ELR (cell line): ENCODE results near the gene CIRBP.

Experiments used
- DNase-seq: peaks from one replicate; pipeline ENCODE4 v3.0.0-alpha.2; 2015; ENCODE audit warnings: low read depth

CIRBP gene

DNA sequence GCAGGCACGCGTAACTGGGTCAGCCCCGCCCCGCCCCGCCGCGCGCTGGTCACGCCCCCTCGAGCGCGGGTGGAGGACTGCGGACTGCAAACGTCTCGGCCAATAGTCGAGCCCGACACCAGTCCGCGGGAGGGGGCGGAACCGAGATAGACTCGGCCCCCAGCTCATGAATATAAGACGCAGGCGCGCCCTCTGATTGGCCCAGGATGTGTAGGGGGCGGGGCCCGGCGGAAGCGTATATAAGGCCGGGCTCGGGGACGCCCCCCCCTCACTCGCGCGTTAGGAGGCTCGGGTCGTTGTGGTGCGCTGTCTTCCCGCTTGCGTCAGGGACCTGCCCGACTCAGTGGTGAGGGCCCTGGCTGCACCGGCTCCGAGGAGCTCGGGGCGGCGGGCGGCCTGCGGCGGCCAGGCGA is at the start of gene CIRBP:
Gene CIRBP, plus strand, starts transcription at position 268 of the 413 bp plus-strand sequence. CDS start 1,602 bp downstream, outside the sequence.
- peak; percentile 100 for DNase-seq

GRCh38 chr19:1219786-1220476 is 49.2 kb upstream of the CIRBP start:
- no peak for DNase-seq

- DNase-seq: no peak
Observed at GRCh38 chr19:1220477-1220930, 48.6 kb upstream of the CIRBP start.

GRCh38 chr19:1220976-1221903 is 47.9 kb upstream of the CIRBP start:
- peak; percentile 67 for DNase-seq

DNA sequence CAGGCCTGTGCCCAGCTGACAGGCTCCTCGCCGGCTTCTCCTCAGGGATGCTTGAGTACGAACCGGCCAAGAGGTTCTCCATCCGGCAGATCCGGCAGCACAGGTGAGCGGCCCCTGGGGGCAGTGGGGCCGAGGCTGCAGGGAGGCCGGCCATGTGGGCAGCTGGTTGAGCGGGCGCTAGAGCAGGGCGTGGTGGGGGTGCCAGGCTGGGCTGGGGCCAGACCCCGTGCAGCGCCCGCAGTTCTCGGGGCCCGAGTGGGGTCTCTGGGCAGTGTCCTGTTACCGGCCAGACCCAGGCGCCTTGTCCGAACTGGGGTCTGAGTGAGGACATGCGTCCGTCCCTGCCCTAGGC is 47.3 kb upstream of the CIRBP start:
- DNase-seq: no peak

DNA sequence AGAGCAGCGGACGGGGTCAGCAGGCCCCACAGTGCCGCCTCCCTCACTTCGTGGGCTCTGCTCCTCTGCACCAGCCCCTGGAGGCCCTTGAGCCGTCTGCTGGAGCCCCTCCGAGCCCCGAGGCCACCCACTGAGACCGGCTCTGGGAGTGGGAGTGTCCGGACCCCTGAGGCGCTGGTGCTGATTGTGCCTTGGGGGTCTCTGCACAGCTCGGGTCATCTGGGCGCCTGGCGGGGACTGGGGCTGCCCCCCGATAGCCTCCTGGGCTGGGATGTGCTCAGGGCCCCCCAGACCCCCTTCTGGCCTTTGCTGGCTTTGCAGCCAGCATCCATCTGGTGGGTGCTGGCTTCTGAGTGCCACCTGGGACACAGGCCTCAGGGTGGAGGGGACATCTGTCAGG is 46.7 kb upstream of the CIRBP start:
- no peak for DNase-seq

DNA sequence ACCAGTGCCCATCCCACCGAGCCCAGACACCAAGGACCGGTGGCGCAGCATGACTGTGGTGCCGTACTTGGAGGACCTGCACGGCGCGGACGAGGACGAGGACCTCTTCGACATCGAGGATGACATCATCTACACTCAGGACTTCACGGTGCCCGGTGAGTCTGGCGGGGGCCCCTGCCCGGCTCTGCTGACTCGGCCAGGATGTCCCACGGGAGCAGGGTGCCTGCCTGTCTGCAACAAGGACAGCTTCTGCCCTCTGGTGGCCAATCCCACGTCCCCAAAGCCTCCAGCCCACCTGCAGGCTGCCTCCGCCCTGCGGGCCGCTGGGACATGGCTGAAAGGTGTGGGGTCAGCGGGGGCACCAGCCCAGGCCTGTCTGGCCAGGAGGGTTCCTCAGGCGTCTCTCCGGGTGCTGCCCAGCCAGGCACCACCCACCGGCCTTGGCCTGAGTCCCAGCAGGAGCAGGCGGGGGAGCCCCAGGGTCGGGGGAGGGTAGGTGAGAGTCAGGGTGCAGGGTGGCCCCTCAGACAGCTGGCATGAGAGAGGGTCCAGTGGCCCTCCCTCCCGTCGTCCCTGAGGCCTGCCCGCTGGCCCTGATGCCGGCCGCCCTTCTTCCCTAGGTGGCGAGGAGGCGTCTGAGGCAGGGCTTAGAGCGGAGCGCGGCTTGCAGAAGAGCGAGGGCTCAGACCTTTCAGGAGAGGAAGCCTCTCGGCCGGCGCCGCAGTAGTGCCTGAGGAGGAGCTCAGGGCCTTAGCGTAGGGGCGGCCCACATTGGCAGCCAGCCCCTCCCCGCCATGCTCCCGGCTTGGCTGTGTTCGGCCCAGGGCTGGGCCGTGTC is 45.9 kb upstream of the CIRBP start:
- peak; percentile 71 for DNase-seq

DNA sequence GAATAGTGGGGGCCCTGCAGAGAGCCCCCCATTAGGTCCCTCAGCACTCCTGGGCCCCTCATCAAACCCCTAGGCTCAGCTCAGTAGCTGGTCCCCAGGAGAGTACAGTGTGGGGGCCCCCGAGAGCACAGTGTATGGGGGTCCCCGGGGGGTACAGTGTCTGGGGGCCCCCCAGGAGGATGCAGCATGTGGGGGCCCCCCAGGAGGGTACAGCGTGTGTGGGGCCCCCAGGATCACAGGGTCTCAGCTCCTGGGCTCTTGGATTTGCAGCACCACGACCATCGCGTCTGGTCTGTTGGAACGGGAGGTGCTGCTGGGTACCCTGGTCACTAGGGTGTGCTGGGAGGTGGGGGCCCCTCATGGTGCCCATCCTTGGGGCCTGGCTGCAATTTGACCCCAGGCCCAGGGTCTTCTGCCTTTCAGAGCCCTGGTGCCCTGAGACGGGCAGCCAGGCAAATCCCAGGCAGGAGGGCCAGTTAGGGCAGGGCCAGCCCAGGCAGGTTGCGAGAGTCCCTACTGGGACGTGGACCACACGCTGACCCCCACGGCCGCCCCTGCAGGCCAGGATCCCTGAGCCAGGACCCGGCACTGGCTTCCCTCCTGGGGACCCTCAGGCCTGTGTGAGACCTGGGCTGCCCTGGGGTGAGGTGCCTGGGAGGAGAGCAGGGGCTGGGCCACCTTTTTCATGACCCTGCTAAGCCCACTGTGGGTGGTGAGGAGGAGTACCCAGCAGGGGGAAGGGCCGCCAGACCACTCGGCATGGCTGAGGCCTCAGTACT is 44.9 kb upstream of the CIRBP start:
- no peak for DNase-seq

- DNase-seq: no peak
Observed at GRCh38 chr19:1224847-1225246, 44.3 kb upstream of the CIRBP start.

DNA sequence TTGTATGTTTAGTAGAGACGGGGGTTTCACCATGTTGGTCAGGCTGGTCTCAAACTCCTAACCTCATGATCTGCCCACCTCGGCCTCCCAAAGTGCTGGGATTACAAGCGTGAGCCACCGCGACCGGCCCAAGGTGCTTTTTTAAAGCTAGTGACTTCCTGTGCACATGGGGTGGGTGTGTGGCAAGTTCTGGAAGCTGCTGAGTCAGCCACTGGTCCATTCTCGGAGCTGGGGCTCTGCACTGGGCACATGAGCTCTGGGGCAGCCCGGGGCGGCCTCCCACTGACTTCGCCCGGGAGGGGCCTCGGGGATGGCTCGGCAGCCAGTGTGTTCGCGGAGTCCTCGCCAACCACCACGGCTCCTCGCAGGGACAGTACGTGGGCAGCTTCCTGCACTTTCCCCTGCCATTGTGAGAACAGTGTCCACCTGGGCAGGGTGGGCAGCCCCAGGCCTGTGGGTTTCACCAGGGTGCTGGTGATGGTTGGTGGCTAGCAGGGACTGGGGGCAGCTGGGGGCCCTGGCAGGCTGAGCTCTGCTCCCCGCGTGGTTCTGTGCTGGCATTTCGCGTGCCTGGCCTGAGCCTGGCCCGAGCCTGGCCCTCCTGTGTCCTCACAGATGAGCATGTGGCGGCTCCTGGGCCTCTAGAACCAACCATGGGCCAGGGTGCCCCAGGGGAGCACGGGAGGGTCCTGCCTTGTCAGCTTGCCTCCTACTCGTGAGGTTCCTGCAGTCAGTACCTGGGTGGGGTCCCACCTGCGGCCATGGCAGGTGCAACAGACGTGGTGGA is 43.5 kb upstream of the CIRBP start:
- DNase-seq: no peak

GRCh38 chr19:1226227-1226518 is 43.0 kb upstream of the CIRBP start:
- no peak for DNase-seq

- DNase-seq: no peak
Observed at GRCh38 chr19:1226522-1227303, 42.4 kb upstream of the CIRBP start.

GRCh38 chr19:1227304-1228054 is 41.7 kb upstream of the CIRBP start:
- no peak for DNase-seq

- DNase-seq: no peak
Observed at GRCh38 chr19:1228161-1228957, 40.8 kb upstream of the CIRBP start.

DNA sequence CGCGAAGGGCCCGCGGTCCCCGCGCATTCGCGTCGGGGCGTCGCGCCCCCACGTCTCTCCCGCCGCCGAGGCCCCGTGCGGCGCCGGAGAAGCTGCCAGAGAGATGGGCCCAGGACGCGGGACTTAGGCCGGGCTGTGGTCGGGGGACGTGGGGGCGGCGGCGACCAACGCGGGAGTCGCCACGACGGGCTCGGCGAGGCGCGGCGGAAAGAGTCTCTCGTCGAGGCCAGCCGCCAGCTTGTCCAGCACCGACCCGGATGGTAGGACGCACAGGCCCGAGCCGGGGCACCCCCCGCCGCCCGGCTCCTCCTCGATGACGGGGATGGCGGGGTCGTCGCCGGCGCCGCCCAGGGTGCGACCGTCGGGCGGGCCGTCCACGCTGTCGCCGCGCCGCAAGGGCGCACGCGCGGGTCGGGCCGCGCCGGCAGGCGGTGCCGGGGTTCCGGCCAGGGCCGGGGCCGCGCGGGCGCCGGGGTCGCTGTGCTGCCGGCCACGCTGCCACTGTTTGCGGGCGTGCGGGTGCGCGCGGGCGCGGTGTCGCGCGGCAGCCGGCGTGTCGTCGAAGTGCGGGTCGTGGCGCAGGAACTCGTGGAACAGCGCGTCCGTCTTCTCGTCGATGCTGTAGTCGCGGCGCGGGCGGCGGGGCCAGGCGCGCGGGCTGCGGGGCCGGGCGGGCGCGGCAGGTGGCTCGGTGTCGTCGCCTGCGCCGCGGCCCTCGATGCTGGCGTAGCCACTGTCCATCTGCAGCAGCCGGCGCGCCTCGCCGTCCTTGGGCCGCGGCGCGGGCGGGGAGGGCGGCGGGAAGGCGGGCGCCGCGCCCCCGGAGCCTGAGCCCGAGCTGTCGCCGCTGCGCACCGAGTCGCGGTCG is 39.8 kb upstream of the CIRBP start:
- DNase-seq: no peak

- DNase-seq: no peak
Observed at GRCh38 chr19:1229924-1230782, 39.0 kb upstream of the CIRBP start.
